ENCODE measurements around the gene FAM120A.

- TF ChIP-seq ZNF584 (CRISPR knock-in tag; IDR thresholded peaks at IDR 0.05; ENCODE audit: low read depth) (no peak), ATF3 (IDR thresholded peaks at IDR 0.05) (no peak), ATF3 (CRISPR knock-in tag; conservative IDR thresholded peaks at IDR 0.05) (no peak), TAF1 (IDR thresholded peaks at IDR 0.05; ENCODE audit: control insufficient read depth, extremely low read depth, insufficient read depth, low read length, severe bottlenecking) (no peak), SNRNP70 (optimal IDR thresholded peaks at IDR 0.05; ENCODE audit: low read depth, low read length) (no peak), CHD1 (IDR thresholded peaks at IDR 0.05; ENCODE audit: low read length) (no peak), ZNF668 (CRISPR knock-in tag; IDR thresholded peaks at IDR 0.05) (no peak), CTCF (IDR thresholded peaks at IDR 0.05 in 2 of 3, conservative IDR thresholded peaks at IDR 0.05 in 1 of 3; ENCODE audit: insufficient read depth in 2 of 3, low read depth in 1 of 3, low read length in 3 of 3) (no peak), DMBX1 (CRISPR knock-in tag; IDR thresholded peaks at IDR 0.05; ENCODE audit: borderline replicate concordance) (no peak), MXI1 (IDR thresholded peaks at IDR 0.05; ENCODE audit: low read depth, low read length) (no peak), CCAR2 (IDR thresholded peaks at IDR 0.05; ENCODE audit: low read depth, low read length) (no peak)
Observed at GRCh38 chr9:93614830-93615468, 163.5 kb downstream of the FAM120A start.
